HUES6 (cell line): ENCODE results near the gene DEPDC4.
"Not testable (repeated sequence)": the region's sequence is repeated elsewhere in the genome, so short reads cannot be mapped to it uniquely, and the experiment has no call there.

ENCODE experiments used
- H3K27ac ChIP-seq: 2 replicates; pipeline ENCODE4 v1.7.0; 2013; ENCODE audit warnings: low read depth, mild to moderate bottlenecking, low read length, inconsistent platforms
- H3K27me3 ChIP-seq: 2 replicates; pipeline ENCODE4 v1.6.1; 2013; ENCODE audit warnings: low read length; ENCODE audit not compliant: control insufficient read depth, insufficient read depth
- H3K36me3 ChIP-seq: 2 replicates; pipeline ENCODE4 v1.6.1; 2013; ENCODE audit warnings: low read length; ENCODE audit not compliant: control insufficient read depth, insufficient read depth
- H3K4me1 ChIP-seq: 2 replicates; pipeline ENCODE4 v1.6.1; 2013; ENCODE audit warnings: low read length; ENCODE audit not compliant: control insufficient read depth, insufficient read depth
- H3K4me3 ChIP-seq: 2 replicates; pipeline ENCODE4 v1.5.1; 2013; ENCODE audit warnings: low read depth, low read length
- H3K9ac ChIP-seq: one replicate; pipeline ENCODE4 v1.6.1; 2013; ENCODE audit warnings: mild to moderate bottlenecking, low read length
- H3K9me3 ChIP-seq: 2 replicates; pipeline ENCODE4 v1.6.1; 2013; ENCODE audit warnings: low read depth, low read length; ENCODE audit not compliant: control insufficient read depth, insufficient read depth

Gene DEPDC4

DNA sequence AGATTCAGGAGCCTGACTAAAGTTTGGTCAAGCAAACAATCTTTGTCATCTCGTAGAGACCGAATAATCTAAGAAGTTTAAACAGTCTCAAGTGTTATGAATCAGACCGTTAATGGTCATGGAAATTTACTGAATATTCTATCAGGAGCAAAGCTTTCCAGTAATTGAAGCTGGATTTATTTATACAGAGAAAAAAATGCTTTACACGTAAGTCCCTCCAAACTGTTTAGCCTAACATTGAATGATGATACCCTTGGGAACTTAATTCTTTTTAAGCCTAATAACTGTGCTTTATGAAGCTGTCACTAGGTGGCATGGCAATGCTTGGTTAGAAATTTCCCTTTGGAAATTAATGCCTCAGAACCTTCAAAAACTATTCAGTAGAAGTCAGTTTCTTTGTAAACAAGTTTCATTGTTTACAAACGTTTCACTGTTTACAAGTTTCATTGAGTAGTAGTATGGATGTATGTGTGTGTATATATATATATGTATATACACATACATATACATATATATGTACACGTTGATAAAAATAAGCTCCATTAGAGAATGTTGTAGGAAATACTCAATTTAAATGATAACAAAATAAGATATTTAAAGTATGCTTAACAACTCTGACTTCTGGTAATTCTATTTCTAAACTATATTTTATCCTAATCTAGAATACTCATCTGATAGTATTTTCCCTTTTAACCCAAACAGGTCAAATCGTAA is 32.1 kb downstream of the DEPDC4 start:
- Histone ChIP-seq H3K9me3 (no peaks in the 10 kb centered on the region), H3K4me1 (peaks cover 6% of the 10 kb centered on the region; the same call in 1 of the 2 replicates), H3K36me3 (no peaks in the 10 kb centered on the region), H3K9ac (no peak overlapping the region), H3K27me3 (no peaks in the 10 kb centered on the region), H3K4me3 (no peak overlapping the region), H3K27ac (no peak overlapping the region)

DNA sequence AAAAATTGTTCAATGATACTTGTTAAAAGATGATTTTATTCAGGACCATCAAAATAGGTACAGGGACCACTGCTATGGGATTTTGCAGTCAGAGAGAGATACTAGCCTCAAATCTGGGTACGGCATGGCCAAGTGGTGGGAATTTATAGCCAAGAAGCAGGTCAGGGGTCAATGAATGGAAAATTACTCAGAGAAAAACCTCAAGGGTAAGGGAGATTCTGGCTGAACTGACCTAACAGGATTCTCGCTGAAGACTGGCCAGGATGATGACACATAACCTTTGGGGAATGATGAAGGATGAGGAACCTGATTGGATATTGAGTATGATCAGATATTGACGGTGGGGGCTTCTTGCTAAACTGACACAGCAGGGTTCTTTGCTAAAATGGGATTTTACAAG is 32.7 kb downstream of the DEPDC4 start:
- no peaks in the 10 kb centered on the region for H3K27me3 ChIP-seq
- no peak overlapping the region for H3K9ac ChIP-seq
- H3K4me1 ChIP-seq: peaks cover 6% of the 10 kb centered on the region; the same call in 1 of the 2 replicates
- H3K9me3 ChIP-seq: no peaks in the 10 kb centered on the region
- no peaks in the 10 kb centered on the region for H3K36me3 ChIP-seq
- H3K27ac ChIP-seq: no peak overlapping the region
- H3K4me3 ChIP-seq: no peak overlapping the region

DNA sequence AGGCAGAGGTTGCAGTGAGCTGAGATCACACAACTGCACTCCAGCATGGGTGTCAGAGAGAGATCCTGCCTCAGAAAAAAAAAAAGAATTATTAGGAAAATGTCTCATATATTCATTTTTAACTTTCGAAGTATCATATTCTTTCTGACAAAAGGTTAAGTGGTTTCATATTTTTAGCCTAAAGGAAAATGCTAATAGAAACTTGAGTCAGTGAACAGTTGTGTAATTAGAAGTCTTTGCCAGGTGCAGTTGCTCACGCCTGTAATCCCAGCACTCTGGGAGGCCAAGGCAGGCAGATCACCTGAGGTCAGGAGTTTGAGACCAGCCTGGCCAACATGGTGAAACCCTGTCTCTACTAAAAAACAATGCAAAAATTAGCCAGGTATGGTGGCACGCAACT is 35.0 kb downstream of the DEPDC4 start:
- H3K9ac ChIP-seq, H3K4me1 ChIP-seq, H3K27me3 ChIP-seq, H3K4me3 ChIP-seq, H3K9me3 ChIP-seq, H3K27ac ChIP-seq, H3K36me3 ChIP-seq: not testable (repeated sequence)

DNA sequence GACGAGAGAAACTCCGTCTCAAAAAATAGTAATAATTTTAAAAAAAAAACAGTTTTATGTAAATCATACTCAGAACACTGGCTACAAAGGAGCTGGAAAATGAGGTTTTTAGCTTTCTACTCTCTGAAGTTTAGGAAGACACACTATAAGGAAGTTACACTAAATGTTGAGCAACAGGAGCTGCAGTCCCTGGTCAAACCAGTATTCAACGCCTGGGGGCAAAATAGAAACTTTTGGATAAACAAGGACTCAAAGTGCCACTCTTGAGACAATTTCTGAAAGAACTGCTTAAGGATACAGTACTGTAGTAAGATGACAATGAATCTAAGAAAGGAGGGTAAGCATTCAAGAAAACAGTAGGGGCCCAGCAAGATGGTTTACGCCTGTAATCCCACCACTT is 37.0 kb downstream of the DEPDC4 start:
- peaks cover 6% of the 10 kb centered on the region; the same call in 1 of the 2 replicates for H3K4me1 ChIP-seq
- H3K9ac ChIP-seq: no peak overlapping the region
- no peak overlapping the region for H3K4me3 ChIP-seq
- peaks cover 4% of the 10 kb centered on the region for H3K36me3 ChIP-seq
- H3K27me3 ChIP-seq: no peaks in the 10 kb centered on the region
- H3K27ac ChIP-seq: no peak overlapping the region
- no peaks in the 10 kb centered on the region for H3K9me3 ChIP-seq

DNA sequence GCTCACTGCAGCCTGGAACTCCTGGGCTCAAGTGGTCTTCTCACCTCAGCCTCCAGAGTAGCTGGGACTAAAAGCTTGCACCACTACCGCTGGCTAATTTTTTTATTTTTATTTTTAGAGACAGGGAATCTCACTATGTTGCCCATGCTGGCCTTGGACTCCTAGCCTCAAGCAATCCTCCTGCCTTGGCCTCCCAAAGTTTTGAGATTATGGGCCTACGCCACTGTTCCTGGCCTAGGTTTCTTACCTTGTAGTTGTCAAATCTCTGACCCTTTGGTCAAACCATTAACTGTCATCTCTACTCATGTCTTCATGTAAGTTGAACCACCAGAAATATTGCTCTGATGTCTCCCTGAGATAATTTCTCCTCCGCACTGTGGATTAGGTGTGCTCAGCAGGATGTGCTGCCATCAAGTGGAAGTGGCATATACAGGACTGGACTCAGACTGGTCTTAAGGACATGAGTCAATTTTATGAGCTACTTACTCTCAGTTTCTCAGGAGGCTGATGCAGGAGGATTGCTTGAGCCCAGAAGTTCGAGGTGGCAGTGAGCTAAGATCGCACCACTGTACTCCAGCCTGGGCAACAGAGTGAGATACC is 37.7 kb downstream of the DEPDC4 start:
- H3K36me3 ChIP-seq: peaks cover 10% of the 10 kb centered on the region

DNA sequence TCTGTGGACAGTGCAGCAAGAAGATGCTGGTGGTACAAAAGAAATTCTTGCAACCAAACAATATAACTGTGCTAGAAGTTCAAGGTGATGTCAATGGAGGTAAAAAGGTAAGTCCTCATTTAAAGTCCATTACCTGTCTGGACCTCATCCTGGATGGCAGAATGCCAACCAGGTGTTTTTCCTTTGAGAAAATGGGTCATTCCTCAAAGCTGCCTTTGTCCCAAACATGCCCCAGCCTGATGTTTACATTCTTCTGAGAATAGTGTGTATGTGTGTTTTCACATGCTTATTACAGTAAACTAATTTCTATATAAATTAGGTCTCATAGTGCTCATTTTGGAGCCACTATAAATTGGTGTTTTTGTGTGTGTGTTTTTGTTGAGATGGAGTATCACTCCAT is 41.4 kb downstream of the DEPDC4 start:
- Histone ChIP-seq H3K4me3 (no peak overlapping the region), H3K36me3 (peaks cover 30% of the 10 kb centered on the region), H3K4me1 (no peaks in the 10 kb centered on the region), H3K9ac (no peak overlapping the region), H3K27me3 (no peaks in the 10 kb centered on the region), H3K9me3 (no peaks in the 10 kb centered on the region), H3K27ac (no peak overlapping the region)

More for the DNA sequence above, 37.7 kb downstream of the DEPDC4 start:
- H3K9me3 ChIP-seq: no peaks in the 10 kb centered on the region
- no peak overlapping the region for H3K9ac ChIP-seq
- H3K27ac ChIP-seq: no peak overlapping the region
- no peaks in the 10 kb centered on the region for H3K27me3 ChIP-seq
- H3K4me1 ChIP-seq: peaks cover under 1% of the 10 kb centered on the region; the same call in 1 of the 2 replicates
- no peak overlapping the region for H3K4me3 ChIP-seq

DNA sequence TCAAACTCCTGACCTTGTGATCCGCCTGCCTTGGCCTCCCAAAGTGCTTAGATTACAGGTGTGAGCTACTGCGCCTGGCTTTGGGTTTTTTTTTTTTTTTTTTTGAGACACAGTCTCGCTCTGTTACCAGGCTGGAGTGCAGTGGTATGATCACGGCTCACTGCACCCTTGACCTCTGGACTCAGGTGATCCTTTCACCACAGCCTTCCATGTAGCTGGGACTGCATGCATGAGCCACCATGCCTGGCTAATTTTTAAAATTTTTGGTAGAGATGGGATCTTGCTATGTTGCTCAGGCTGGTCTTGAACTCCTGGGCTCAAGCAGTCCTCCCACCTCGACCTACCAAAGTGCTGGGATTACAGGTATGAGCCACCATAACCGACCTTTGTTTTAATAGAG is 44.7 kb downstream of the DEPDC4 start:
- not testable (repeated sequence) for H3K27ac ChIP-seq, H3K9ac ChIP-seq, H3K9me3 ChIP-seq, H3K27me3 ChIP-seq, H3K4me1 ChIP-seq, H3K4me3 ChIP-seq
- H3K36me3 ChIP-seq: peaks cover 57% of the 10 kb centered on the region

DNA sequence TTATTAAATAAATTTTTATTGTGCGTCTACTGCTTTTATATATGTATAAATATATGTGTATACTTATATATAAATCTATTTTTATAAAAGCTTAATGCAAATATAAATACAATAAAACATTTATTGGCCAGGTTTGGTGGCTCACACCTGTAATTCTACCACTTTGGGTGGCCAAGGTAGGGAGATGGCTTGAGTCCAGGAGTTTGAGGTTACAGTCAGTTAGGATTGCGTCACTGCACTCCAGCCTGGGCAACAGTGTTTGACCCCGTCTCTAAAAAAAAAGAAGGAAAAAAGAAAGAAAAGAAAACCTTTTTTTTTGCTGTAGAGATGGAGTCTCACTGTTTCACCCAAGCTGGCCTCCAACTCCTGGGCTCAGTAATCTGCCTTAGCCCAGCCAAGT is 45.4 kb downstream of the DEPDC4 start:
- H3K27me3 ChIP-seq: no peaks in the 10 kb centered on the region
- no peaks in the 10 kb centered on the region for H3K9me3 ChIP-seq
- H3K27ac ChIP-seq: no peak overlapping the region
- no peaks in the 10 kb centered on the region for H3K4me1 ChIP-seq
- H3K9ac ChIP-seq: no peak overlapping the region
- peaks cover 57% of the 10 kb centered on the region for H3K36me3 ChIP-seq
- no peak overlapping the region for H3K4me3 ChIP-seq

DNA sequence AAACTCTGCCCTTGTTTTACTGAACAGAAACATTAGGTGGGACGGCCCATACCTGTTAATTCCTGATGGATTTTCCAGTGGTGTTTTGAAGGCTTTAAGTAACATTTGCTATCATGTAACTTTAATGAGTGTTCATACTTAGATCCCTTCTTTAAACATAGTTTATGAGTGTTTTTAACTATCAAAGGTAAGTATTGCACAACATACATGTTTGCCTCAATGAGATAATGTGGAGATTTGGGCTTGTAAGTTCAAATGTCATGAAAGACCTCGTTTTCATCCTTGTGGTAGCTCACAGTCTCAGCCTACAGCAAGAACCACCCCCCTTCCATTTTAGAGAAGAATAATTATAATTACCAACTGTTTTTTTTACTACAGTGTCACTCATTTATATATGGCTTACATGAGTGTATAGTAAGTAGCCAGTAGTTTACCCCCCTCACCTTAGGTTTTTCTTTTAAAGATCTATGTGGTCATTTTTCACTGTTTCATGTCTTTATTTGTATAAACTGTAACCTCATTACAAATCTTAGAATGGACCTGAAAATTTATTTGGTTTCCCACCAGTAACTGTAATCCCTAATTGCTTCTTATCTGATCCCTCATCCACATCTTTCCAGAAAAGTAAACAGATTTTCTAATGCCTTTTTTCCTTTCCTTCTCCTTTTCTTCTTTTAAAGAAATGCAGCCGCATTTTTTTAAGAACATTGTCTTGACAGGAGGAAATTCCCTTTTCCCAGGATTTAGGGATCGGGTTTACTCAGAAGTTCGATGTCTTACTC is 47.4 kb downstream of the DEPDC4 start:
- peaks cover 64% of the 10 kb centered on the region for H3K36me3 ChIP-seq
- H3K9ac ChIP-seq: no peak overlapping the region
- no peaks in the 10 kb centered on the region for H3K4me1 ChIP-seq
- H3K27me3 ChIP-seq: no peaks in the 10 kb centered on the region
- H3K9me3 ChIP-seq: no peaks in the 10 kb centered on the region
- H3K4me3 ChIP-seq: no peak overlapping the region
- no peak overlapping the region for H3K27ac ChIP-seq

DNA sequence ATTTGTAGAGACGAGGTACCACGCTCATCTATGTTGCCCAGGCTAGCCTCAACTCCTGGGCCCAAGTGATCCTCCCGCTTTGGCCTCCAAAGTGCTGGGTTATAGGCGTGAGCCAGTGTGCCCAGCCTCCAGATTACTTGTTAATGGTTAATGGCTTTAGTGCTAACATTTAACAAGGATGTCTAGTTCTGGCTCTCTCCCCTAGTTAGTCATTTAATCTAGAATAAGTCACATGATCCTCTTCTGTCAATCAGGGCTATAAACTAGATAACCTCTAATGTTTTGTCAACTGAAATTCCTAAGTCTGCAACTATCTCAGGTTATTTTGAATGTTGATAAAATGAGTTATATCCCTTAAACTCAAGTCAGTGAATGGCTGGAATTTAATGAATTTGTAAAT is 50.5 kb downstream of the DEPDC4 start:
- Histone ChIP-seq H3K9ac (no peak overlapping the region), H3K4me1 (no peaks in the 10 kb centered on the region), H3K4me3 (no peak overlapping the region), H3K27me3 (no peaks in the 10 kb centered on the region), H3K27ac (no peak overlapping the region), H3K36me3 (peaks cover 72% of the 10 kb centered on the region), H3K9me3 (no peaks in the 10 kb centered on the region)

DNA sequence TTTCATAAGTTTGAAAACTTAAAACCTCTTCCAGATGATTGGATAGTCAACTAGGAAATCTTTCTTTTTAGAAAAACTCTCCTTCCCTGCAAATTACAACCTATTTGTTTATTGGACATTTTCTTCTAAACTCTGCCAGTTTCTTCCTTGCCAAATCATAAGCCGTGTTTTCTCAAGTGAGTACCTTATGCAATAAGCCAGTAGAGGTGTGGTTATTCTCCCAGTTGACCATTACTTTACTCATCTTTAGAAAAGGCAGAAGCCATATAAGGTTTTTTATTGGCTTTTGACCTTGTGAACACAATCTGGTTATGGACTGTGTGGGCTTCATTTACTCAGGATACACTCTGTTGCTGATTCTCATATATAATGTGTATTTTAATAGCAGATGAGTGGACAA is 51.7 kb downstream of the DEPDC4 start:
- no peaks in the 10 kb centered on the region for H3K9me3 ChIP-seq
- peaks cover 78% of the 10 kb centered on the region for H3K36me3 ChIP-seq
- no peaks in the 10 kb centered on the region for H3K4me1 ChIP-seq
- no peak overlapping the region for H3K4me3 ChIP-seq
- no peak overlapping the region for H3K27ac ChIP-seq
- H3K9ac ChIP-seq: no peak overlapping the region
- H3K27me3 ChIP-seq: no peaks in the 10 kb centered on the region
